Measurements from ENCODE around the gene SRRM2. TPM values are rescaled to one million over a fixed set of nuclear protein-coding genes. Genes with fewer than 3 reads are reported as not detected.

The SRRM2 gene
- total and polyA plus RNA-seq, 9 of the 15 experiments (the other 6 are each of a cell fraction or from before 2014, with no cell fraction given), result 26.7 to 563 (median 81.1) TPM

- Histone ChIP-seq H3K27me3 (ENCODE audit: control insufficient read depth in 2 of 2, insufficient read depth in 2 of 2, low read length in 2 of 2) (peaks cover 4 to 53% of the 10 kb centered on the region in 2 experiments; a peak in 4 of 5 replicates), H3K27ac (ENCODE audit: extremely low read depth, low read depth, low read length) (no peak overlapping the region), H3K4me3 (no peak overlapping the region), H3K9me1 (ENCODE audit: control insufficient read depth, insufficient read depth, low read length) (no peaks in the 10 kb centered on the region), H3K4me1 (replicated peaks in 1 of 2; ENCODE audit: control insufficient read depth in 2 of 2, insufficient read depth in 2 of 2, low read length in 2 of 2) (peaks cover 9 to 12% of the 10 kb centered on the region in 2 experiments; a peak in 4 of 5 replicates), H3K4me2 (ENCODE audit: insufficient read depth, low read length) (no peak overlapping the region), H3K79me2 (ENCODE audit: control insufficient read depth, insufficient read depth, low read length) (no peaks in the 10 kb centered on the region), H2AFZ (ENCODE audit: low read depth, low read length) (no peak overlapping the region), H3K9ac (ENCODE audit: insufficient read depth in 1 of 2, low read depth in 2 of 2, low read length in 2 of 2) (no peak overlapping the region), H3K9me3 (replicated peaks; ENCODE audit: control insufficient read depth, insufficient read depth, low read depth, low read length) (peaks cover 4% of the 10 kb centered on the region; the same call in 1 of the 2 replicates), H4K20me1 (replicated peaks; ENCODE audit: control insufficient read depth, insufficient read depth, low read length) (no peaks in the 10 kb centered on the region), H3K36me3 (ENCODE audit: control insufficient read depth, insufficient read depth, low read length) (no peaks in the 10 kb centered on the region)
- intact Hi-C loops (cut with micrococcal nuclease) (no loop called here), in situ Hi-C loops (cut with MboI) (no loop called here)
- FAIRE-seq, result no peak
- WGBS (ENCODE audit: insufficient coverage, low coverage, missing lambda C conversion rate), result 3% methylated on average over 7 of the region's 7 CpGs
- DNase-seq (ENCODE audit: extremely low read depth in 1 of 4, low spot score in 3 of 4), result no peak
- CTCF ChIA-PET (ENCODE audit: low intra/inter-chr PET ratio), result no interaction called here
- no TSS peak for BruUV-seq (replicated peaks)
- POLR2A ChIA-PET, result interaction anchor here (0.6 to 0.7 kb wide), 2 partner anchors 215 to 1046 kb away, joined by 3 read pairs; no protein-coding TSS in a partner anchor
- TF ChIP-seq ARID4B (CRISPR knock-in tag; IDR thresholded peaks at IDR 0.05) (no peak), ZNF507 (tag; conservative IDR thresholded peaks at IDR 0.05) (0 out of 2 replicates have a peak, but pooled peaks have one; percentile 13)
- ATAC-seq, result no peak
Measured at GRCh38 chr16:2808181-2808580, 55.7 kb downstream of the SRRM2 start.
